Stimulated activated naive CD4-positive, alpha-beta T cell treated with Interleukin-2 at 50 U/mL for 16 hours (primary cell): ENCODE results near the gene MRPL53.

ENCODE experiments used
- DNase-seq: peaks from one replicate; lab custom pipeline; 2025; lab: John Stamatoyannopoulos, UW

The MRPL53 gene

DNA sequence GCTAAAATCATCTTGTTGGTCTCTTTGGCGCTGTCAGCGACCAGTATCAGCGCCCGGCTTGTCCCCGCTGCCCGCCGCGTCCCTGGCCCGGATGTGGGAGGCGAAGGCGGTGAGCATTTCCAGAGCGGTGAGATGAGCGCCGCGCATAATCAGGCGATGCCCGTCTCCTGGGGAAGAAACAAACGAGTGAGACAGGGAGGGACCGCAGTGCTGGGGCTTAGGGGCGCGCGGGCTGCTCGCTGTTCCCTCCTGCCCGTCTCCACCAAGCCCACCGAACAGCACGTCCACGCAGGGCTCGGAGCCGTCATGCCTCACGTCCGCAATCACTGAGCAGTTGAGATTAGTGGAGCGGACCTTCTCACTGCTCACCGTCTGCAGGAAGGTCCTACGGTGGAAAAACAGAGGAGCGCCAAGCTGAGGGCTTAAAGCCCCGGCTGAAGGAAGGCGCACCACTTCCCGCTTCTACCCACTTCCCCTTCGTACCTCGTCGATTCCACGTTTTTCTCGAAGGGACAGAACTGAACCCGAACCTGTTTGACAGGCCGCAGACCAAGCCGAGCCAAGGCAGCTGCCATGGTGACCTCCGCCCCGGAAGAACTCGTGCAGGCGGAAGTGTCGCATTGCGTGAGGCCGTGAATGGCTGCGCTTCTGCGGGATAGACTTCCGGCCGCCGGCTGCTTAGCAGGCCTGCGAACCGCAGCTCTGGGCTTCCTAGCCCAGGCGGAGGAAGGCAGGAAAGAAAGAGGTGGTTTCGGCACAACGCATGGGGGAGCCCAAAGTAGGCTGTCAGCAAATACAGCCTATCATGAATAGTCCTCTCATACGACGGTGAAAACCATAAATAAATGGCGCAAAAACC, at the start of gene MRPL53:
MRPL53 (minus strand) TSS at position 595 of the 859 bp plus-strand sequence; CDS start at position 575, 20 bp downstream.
- peak; percentile 92 for DNase-seq

DNA sequence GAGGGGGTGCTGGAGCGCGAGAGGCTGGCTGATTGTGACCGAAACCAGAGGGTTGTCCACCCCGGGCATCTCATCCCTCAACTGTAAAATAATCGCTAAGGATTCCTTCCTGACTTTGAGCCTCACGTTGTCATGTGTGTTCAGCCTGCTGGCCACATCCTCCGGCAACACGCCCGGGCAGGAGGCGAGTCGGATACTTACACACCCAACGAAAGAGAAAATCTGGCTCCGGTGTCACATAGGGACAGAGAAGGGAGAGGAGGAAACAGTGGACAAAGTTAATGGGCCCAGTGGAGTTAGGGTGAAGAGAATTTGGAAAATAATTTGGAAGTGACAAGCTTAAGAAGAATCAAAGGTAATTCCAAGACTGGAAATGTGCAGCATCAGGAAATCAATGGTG, 44.2 kb upstream of the MRPL53 start:
- DNase-seq: no peak

DNA sequence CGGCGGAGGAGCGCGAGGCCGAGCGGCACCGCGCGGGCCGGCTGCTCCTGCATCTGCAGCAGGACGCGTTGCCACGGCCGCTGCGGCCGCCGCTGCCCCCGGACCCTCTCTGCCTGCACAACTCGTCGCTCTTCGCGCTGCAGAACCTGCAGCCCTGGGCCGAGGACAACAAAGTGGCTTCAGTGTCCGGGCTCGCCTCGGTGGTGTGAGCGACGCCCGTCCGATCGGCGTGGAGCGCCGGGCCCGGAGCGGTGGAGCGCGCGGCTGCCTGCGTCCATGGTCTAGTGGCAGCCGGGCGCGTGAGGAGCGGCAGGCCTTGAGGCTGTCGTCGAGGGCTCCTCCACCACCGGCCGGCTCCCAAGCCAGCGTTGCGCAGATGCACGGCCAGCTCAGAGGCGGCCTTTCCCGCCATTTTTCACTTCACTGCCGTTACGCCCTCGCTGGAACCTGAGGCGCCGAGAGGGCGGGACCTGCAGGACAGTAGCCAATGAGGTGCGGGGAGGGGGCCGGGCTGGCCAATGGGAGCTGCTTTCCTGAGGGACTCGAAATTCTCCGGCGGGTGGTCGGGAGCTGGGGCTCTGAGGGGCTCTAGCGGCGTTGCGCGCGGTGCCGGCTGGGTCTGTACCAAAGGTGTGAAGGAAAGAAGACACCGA, 43.6 kb upstream of the MRPL53 start:
- peak; percentile 75 for DNase-seq

DNA sequence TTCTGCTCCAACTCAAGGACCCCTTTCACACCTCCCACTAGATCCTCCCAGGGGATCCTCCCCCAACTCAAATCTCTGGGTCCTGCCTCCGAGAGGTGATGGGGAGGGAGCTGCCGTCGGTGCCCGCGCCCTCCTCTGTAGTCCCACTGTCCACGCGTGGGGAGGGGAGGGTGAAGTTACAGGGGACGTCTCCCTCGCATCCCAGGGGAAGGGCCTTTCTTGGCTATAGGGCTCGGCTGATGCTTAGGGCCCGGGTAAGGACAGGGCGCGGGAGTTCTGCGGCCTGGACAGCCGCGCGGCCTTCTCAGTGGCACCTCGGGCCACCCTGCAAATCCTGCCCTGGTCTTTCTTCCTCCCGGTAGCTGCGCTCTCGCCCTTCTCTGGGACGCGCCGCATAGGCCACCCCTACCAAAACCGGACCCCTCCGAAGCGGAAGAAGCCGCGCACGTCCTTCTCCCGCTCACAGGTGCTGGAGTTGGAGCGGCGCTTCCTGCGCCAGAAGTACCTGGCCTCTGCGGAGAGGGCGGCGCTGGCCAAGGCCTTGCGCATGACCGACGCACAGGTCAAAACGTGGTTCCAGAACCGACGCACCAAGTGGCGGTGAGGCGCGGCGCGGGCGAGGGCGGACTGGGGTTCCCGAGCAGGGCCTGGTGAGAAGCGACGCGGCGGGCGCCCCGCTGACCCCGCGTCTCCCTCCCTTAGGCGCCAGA, 42.9 kb upstream of the MRPL53 start:
- no peak for DNase-seq

DNA sequence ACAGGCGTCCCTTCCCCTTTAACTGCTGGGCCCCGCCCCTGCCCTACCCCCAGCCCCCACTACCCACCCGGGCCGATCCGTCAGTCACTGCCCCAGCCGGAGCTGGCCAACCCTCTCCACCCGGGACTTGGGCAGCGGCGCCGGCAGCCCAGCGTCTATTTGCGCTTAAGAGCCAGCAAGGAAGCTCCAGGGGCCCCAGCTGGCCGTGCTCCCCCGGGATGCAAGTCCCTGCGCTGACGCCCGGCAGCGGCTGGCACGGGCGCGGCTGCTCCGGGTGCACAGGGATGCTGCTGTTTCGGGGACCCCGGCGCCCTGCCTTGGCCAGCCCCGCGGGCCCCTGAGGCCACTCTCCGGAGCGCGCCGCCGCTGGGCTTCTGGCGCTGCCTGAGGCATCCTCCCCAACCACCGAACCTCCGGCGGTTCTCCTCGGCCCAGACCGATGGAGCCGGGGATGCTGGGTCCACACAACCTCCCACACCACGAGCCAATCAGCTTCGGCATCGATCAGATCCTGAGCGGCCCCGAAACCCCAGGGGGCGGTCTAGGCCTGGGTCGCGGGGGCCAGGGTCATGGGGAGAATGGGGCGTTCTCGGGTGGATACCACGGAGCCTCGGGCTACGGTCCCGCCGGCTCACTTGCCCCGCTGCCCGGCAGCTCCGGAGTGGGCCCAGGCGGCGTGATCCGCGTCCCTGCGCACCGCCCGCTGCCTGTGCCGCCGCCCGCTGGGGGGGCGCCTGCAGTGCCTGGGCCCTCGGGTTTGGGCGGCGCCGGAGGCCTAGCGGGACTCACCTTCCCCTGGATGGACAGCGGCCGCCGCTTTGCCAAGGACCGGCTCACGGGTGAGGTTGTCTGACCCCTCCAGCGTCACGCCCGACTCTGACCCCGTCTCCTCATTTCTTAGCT, 42.1 kb upstream of the MRPL53 start, which contains the start of gene TLX2:
TLX2 (plus strand) TSS at position 83 of the 903 bp plus-strand sequence; CDS start at position 440, 357 bp downstream.
- DNase-seq: no peak

DNA sequence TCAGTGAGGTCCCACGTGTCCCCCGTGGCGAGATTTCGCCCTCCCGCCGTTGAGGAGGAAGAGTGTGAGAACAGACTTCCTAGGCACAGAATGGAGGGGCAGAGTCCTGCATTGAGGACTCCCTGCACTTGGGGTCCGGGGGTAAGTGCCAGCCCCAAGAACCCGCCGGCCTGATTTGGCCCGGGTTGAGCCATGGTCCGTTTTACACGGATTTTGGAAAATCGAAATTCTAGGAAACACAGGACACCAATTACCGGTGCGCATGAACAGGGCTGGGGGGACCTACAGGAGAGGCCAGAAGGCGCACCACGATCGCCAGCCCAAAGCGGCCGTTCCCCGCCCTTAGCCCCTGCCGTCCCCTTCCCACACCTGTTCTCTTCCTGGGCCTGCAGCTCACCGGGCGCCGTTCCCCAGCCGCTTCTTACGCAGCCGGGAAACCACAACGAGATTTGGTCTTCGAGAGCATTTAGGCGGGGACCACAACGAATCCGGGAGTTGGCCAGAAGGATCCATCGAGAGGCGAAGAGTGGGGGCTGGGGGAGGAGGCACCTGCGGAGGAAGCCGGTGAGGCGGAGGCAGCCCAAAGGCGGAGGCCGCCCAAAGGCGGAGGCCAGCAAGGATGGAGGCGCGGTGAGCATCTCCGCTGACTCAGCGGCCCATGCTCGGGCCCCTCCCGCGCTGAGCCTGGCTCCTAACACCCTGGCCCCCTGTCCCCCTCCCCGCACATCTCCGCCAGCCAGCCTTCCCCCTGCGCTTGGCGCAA, 41.3 kb upstream of the MRPL53 start:
- DNase-seq: peak; percentile 25

DNA sequence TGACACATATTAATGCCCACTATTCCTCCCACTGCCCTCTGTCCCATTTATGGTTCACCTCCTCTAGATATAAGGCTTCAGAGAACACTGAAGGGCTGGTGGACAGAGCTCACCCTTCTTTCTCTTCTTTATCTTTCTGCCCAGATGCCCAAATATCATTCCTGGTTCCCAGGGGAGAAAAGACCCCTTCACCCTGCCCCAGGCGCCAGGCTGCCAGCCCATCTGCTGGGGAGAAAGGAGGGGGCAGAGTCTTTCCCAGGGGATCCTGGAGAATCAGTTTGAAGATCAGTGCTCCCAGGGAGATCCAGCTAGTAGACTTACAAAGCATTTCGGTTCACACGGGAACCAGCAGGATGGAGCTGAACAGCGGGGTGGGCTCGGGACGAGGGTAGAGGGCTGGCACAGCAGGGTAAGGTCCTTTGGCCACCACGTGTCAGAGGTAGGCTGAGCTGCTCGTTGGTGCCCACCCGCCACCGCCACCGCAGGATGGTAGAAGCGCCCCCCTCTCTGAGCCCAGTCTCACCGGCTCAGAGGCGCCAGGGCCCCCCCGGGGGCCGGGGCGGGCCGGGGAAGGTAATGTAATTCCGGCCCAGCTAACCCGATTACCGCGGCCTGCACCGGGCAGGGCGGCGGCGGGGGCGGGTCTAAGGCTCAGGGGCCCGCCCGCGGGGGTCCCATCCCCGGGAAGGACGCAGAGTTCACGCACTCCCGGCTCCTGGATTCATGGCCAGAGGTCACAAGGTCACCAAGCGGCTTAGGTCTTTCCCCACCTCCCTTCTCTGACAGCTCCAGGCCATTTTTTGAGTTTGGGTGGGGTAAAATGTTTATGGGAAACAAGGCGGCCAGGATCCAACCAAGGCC, 40.5 kb upstream of the MRPL53 start:
- no peak for DNase-seq

DNA sequence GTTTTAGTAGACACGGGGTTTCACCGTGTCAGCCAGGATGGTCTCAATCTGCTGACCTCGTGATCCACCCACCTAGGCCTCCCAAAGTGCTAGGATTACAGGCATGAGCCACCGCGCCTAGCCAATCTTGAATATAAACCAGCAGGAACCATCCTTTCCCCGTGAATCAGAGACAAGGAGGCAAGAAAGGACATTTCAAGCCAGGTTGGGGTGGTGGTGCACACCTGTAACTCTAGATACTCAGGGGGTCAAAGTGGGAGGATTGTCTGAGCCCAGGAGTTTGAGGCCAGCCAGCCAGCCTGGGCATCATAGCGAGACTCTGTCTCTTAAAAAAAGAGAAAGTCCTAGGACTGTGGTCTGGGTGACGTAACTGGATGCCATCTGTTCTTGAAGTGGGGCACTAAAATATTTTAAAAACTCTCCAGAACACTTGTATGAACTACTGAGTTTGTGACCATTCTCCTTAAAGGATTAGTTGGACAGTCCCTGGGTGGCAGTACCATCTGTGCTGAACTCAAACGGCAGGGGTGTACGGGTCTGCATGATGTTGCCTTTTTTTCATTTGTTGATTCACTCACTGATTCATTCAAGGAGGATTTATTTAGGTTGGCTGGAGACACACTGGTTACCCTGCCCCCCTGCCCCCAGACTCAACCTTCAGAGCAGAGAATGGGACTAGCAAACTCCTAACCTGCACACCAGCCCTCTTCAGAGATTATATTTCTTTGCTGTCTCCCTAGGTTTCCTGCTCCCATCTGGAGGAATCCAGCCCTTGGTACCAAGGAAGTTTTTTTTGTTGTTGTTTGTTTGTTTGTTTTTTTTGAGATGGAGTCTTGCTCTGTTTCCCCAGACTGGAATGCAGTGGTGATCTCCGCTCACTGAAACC, 38.9 kb upstream of the MRPL53 start:
- no peak for DNase-seq

DNA sequence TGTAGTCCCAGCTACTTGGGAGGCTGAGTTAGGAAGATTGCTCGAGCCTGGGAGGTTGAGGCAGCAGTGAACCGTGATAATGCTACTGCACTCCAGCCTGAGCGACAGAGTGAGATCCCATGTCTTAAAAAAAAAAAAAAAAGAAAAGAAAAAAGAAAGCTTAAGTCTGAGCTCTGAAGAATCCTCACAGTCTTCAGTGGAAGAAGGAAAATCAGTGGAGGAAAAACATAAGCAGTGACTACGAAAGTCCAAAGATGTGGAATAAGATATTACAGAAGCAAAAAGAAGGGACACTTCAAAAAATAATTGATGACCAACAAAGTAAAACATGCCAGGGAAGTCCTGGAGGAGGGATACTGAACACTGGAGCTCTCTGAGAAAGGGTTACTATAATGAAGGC, 37.8 kb upstream of the MRPL53 start:
- DNase-seq: no peak

DNA sequence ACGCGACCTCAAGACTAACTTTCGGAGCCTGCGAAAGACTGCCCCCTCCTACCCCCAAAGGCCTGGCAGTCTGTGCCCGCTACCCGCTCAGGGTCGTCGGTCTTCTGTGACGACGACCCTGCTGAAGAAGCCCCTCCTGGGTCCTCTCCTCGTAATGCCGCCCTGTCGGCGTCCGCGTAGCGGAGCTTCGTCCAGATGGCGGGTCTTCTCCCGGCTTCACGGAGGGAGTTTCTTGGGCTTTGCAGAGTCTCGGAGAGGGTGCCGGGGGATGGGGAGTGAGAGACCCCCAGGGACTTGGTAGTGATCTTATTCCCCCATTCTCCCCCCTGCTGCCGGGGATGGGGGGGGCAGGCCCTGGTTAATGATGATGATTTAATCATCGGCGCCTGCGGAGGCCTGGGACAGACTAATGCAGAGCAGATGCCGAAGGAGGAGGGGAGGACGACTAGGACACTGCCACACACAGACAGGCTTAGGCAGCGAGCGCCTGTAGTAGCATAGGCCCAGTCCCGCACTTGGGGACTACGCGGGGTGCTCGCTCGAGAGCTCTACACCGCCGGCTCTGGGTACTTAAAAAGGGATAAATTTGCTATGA, 35.5 kb upstream of the MRPL53 start:
- DNase-seq: no peak

DNA sequence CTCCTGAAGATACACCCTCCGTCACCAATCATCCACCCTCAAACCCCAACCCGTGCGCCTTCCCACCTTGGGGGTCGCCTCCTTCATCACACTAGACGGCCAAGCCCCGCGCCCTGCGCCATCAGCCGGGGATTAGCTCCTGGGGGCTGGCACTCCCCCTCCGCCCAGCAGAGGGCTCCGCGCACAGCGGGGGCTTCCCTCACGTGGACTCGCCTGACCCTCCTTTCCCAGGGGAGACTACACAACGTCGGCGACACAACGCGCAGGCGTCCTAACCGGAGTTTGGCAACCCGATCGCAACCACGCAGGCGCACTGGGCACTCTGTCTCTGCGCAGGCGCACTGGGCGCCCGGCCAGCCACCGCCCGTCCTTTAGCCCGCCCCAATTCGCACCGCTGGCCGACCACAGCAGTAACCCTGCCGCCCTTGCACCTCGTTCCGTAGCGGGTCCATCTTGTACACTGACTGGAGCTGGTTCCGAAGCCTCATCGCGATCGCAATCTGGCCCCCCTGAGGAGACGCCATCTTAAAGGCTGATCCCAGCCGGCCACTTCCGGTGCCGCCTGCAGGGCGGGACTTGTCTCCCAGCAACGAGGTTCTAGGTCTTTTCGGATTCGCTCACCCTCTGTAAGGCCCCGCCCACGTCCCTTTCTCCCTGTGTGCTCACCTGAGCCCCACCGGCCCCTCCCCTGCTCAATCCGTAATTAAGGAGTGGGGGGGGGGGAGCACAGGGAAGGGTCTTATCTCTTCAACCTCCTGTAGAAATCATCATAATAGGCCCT, 34.9 kb upstream of the MRPL53 start, which contains the start of gene PCGF1:
PCGF1 (minus strand) TSS at position 551 of the 781 bp plus-strand sequence; CDS start at position 524, 27 bp downstream.
- peak; percentile 98 for DNase-seq

DNA sequence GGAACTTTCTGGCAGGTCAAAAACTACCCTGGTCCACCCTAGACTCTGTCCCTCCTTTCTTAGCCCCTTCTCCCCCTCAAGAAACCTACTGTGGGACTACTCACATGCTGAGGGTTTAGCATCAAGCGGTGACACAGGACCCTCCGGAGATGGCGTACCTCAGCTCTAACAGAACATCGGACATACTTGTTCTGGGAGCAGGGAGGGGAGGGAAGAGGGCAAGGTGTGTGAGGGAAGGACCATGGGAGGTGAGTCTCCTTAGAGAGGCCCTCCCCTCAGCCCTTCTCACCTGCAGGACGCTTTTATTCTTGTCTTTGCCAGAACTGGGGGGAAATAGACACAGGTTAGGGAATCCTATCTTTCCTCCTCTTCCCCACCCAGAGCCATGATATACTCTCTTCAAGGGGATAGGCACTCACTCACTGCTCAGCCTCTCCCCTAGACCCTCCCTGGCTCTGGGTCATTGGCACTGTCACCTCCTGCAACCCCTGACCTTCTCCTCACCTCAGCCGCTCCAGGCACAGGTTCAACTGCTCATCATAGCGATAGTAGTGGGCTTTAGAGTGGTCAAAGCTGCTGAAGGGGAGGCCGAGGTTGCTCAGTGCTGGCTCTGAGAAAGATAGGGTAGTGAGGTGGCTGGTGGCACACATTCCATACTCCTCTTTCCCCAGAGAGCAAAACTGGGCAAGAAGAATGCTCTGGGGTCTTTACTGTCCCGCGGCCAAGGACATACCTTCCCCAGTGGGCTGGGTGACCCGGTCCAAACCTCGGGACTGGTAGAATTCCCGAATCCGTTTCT, 33.2 kb upstream of the MRPL53 start:
- DNase-seq: no peak

DNA sequence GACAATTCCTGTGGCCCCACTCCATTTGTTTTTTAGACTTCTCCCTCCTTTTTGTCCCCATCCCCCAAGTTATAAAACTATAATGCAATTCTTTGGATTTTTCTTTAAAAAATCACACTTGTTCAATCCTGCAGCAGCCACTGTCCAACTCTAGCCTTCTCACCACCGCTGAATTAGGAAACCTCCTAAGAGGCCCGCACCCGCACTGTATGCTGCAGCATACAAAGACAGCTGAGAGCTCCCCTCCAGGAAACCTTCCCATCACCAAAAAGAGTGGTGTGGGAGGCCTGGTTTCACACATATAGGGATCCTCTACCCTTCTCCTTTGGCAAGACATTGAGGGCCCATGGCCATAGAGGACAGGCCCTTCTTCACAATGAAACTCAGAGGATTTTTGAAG, 32.1 kb upstream of the MRPL53 start:
- DNase-seq: no peak

DNA sequence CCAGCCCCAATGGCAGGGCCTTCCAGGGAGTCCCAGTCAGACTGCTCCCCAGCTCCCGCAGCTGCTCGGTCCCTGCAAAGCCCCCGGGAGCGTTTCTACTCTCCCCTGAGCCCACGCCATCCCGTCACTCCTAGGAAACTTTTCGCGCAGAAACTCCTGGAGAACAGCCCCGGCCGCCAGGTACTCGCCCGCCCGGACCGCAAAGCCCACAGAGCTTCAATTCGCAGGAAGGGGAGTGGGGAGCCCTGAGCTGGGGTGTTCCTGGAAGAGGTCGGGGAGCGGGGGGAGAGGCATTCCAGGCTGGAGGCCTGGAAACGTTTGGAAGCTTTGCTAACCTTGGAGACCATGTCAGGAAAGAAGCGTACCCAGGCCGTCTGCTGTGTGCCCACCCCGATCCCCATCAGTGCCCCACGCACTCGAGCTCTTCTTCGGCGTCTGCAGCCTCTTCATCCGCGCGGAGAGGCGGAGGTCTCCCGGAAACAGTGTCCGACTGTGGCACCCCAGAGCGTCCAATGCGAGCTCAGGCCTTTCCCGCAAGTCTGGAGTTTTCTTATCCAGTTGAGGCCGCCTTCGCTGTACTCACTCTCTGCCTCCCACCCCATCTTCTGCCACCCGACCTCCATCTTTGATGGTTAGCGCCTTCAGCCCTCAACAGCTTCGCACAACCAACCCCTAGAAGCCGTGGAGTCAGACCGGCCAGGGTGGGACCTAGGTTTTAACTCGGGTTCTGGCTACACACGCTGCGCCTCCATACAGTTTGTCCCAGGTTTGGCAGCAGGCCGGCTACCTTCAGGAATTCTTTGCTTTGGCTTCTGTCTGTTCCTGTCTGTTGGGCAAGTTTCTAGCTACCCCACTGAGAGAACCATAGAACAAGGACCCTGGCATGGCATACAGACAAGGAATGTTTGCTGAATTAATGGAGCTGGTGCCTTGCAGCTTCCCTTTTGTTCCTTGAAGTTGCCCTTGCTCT, 31.3 kb upstream of the MRPL53 start:
- no peak for DNase-seq

DNA sequence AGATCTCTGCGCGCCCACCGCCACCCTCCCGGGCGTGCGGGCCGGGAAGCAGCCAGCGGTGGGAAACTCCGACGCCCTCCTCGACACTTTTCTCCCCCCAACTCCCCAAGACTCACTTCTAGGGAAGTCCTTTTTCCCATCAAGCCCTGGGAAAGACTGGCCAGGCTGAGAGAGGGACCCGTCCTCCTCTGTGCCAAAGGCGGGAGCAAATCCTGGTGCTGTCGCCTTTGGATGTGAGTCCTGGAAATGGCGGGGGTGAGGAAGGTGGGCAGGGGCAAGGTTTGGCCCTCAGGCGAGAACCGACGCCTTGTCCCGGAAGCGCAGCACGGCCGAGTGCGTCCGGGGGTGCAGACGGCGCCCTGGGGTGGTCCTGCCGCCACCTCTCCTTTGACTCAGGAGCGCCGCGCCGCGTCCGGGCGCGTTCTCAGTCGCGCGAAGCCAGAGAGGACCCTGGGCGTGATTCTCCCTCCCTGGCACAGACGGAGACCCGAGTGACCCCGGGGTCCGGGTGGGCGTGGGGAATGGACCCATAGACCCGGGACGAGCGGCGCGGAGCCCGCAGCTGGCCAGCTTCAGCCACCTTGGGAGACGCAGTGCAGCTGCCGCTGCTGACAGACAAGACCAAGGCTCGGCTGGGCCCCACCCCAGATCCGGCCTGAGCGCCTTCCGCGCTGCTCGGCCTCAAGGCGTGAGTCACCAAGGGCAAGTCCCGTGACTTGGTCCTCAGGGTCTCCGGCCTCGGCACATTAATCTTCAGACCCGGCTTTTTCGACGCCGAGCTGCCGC, 30.4 kb upstream of the MRPL53 start:
- DNase-seq: no peak
